GM23338 (cell line): Measurements from ENCODE around the gene TREML4. TPM values are rescaled to one million over a fixed set of nuclear protein-coding genes. Genes with fewer than 3 reads are reported as not detected.

Source experiments
- ATAC-seq: fragments of 200-7000 bp; cut with Tn5 transposase; 3 replicates; pipeline ENCODE4 v1.9.1; 2020
- DNase-seq: peaks from one replicate; pipeline ENCODE4 v3.0.0-alpha.2; 2015; ENCODE audit warnings: low spot score
- H2AFZ ChIP-seq: fragments of 200-600 bp; sonication (generic); 2 replicates; pipeline ENCODE4 v1.8.0; 2016; ENCODE audit warnings: antibody characterized with exemption, mild to moderate bottlenecking, moderate library complexity
- H3F3A ChIP-seq: fragments of 200-600 bp; sonication (generic); replicated peaks from 2 replicates; pipeline ENCODE4 v1.8.0; 2017; ENCODE audit warnings: antibody characterized with exemption, mixed run types, low read depth
- H3K27ac ChIP-seq: fragments of 200-600 bp; sonication (generic); 2 replicates; pipeline ENCODE4 v1.6.1; 2016; ENCODE audit warnings: low read depth
- H3K27me3 ChIP-seq: fragments of 200-600 bp; sonication (generic); 2 replicates; pipeline ENCODE4 v1.8.0; 2016; ENCODE audit warnings: mild to moderate bottlenecking, mixed run types, moderate library complexity; ENCODE audit not compliant: insufficient read depth
- H3K36me3 ChIP-seq: fragments of 200-600 bp; sonication (generic); 2 replicates; pipeline ENCODE4 v1.8.0; 2016; ENCODE audit warnings: mild to moderate bottlenecking; ENCODE audit not compliant: insufficient read depth
- H3K4me1 ChIP-seq: fragments of 200-600 bp; sonication (generic); 2 replicates; pipeline ENCODE4 v1.8.0; 2016; ENCODE audit warnings: mild to moderate bottlenecking, moderate library complexity; ENCODE audit not compliant: insufficient read depth
- H3K4me2 ChIP-seq: fragments of 200-600 bp; sonication (generic); 2 replicates; pipeline ENCODE4 v1.7.1; 2017; ENCODE audit warnings: mixed run types
- H3K4me3 ChIP-seq: fragments of 200-600 bp; sonication (generic); 2 replicates; pipeline ENCODE4 v1.6.1; 2016; ENCODE audit warnings: mixed run types
- H3K79me2 ChIP-seq: fragments of 200-600 bp; sonication (generic); replicated peaks from 2 replicates; pipeline ENCODE4 v1.8.0; 2017; ENCODE audit warnings: mild to moderate bottlenecking; ENCODE audit not compliant: insufficient read depth
- H3K9me2 ChIP-seq: fragments of 200-600 bp; sonication (generic); 2 replicates; pipeline ENCODE4 v1.8.0; 2017; ENCODE audit not compliant: insufficient read depth
- H4K20me1 ChIP-seq: fragments of 200-600 bp; sonication (generic); replicated peaks from 2 replicates; pipeline ENCODE4 v1.8.0; 2017; ENCODE audit warnings: mild to moderate bottlenecking; ENCODE audit not compliant: insufficient read depth
- H3K27ac Mint-ChIP-seq: 2 replicates; pipeline ENCODE4 v1.8.0; 2020; ENCODE audit warnings: inconsistent platforms, mild to moderate bottlenecking, moderate library complexity, mixed read lengths
- H3K27me3 Mint-ChIP-seq: 3 replicates; pipeline ENCODE4 v1.8.0; 2022; ENCODE audit warnings: low read depth, mild to moderate bottlenecking, moderate library complexity, mixed read lengths, inconsistent platforms; ENCODE audit not compliant: insufficient read depth, poor library complexity
- H3K36me3 Mint-ChIP-seq: 3 replicates; pipeline ENCODE4 v1.8.0; 2021; ENCODE audit warnings: low read depth, mild to moderate bottlenecking, inconsistent platforms, moderate library complexity, mixed read lengths
- H3K4me1 Mint-ChIP-seq: 3 replicates; pipeline ENCODE4 v1.8.0; 2020; ENCODE audit warnings: mild to moderate bottlenecking, inconsistent platforms, mixed read lengths
- H3K4me3 Mint-ChIP-seq: 3 replicates; pipeline ENCODE4 v1.8.0; 2021; ENCODE audit warnings: moderate library complexity, mild to moderate bottlenecking, inconsistent platforms, mixed read lengths
- H3K9me3 Mint-ChIP-seq: 3 replicates; pipeline ENCODE4 v1.8.0; 2020; ENCODE audit warnings: moderate library complexity, mild to moderate bottlenecking, inconsistent platforms, mixed read lengths
- CREB1 ChIP-seq: fragments of 250-450 bp; sonication (Bioruptor Pico); IDR thresholded peaks from 2 replicates; pipeline ENCODE4 v1.5.0; 2020; ENCODE audit warnings: low read depth, mild to moderate bottlenecking, moderate library complexity
- CTCF ChIP-seq, 2 experiments: fragments of 200-600 bp in 1 of 2; sonication (generic) in 1 of 2; conservative IDR thresholded peaks; 2 replicates each; pipeline versions ENCODE4 v1.5.1 to v1.6.1; 2016 to 2017; ENCODE audit warnings: antibody characterized with exemption in 2 of 2, low read depth in 2 of 2, mild to moderate bottlenecking in 2 of 2, moderate library complexity in 1 of 2
- ETS1 ChIP-seq: IDR thresholded peaks from 2 replicates; pipeline ENCODE4 v1.6.1; 2016; ENCODE audit warnings: antibody characterized with exemption
- EZH2 ChIP-seq: fragments of 200-600 bp; sonication (generic); IDR thresholded peaks from one replicate; pipeline ENCODE4 v1.8.0; 2017; ENCODE audit warnings: antibody characterized with exemption, mild to moderate bottlenecking, low read depth; ENCODE audit not compliant: unreplicated experiment
- EZH2phosphoT487 ChIP-seq: fragments of 200-600 bp; sonication (generic); IDR thresholded peaks from one replicate; pipeline ENCODE4 v1.8.1; 2018; ENCODE audit warnings: antibody characterized with exemption; ENCODE audit not compliant: unreplicated experiment
- JUNB ChIP-seq: IDR thresholded peaks from one replicate; pipeline ENCODE4 v1.6.1; 2016; ENCODE audit warnings: antibody characterized with exemption; ENCODE audit not compliant: unreplicated experiment
- NANOG ChIP-seq: IDR thresholded peaks from 2 replicates; pipeline ENCODE4 v1.6.1; 2016; ENCODE audit warnings: antibody characterized with exemption, borderline replicate concordance
- POLR2AphosphoS5 ChIP-seq: IDR thresholded peaks from 2 replicates; pipeline ENCODE4 v1.6.1; 2016; ENCODE audit warnings: antibody characterized with exemption, low read depth
- STAT1 ChIP-seq: IDR thresholded peaks from one replicate; pipeline ENCODE4 v1.6.1; 2016; ENCODE audit warnings: antibody characterized with exemption; ENCODE audit not compliant: unreplicated experiment
- ZNF114 ChIP-seq: fragments of 250-450 bp; sonication (Bioruptor Pico); IDR thresholded peaks from 2 replicates; pipeline ENCODE4 v1.5.0; 2020; ENCODE audit warnings: mild to moderate bottlenecking, moderate library complexity
- ZNF331 ChIP-seq: fragments of 250-450 bp; sonication (Bioruptor Pico); IDR thresholded peaks from 2 replicates; pipeline ENCODE4 v1.5.0; 2020; ENCODE audit warnings: low read depth, mild to moderate bottlenecking, moderate library complexity
- polyA plus RNA-seq: library from polyadenylated mRNA; unstranded; fragments of >200 nt; fragmentation: Nextera tagmentation; extraction: Ambion mirVana; gene quantifications from 2 replicates; pipeline ENCODE4 v1.2.1, GENCODE V29; 2016
- total RNA-seq: library from RNA; depleted of rRNA; stranded (reverse); fragments of >200 nt; shearing (Covaris generic); gene quantifications from 2 replicates; pipeline ENCODE4 v1.2.3, GENCODE V29; 2014
- TF ChIP-seq, protein P1 (sequence below): IDR thresholded peaks from one replicate; pipeline ENCODE4 v1.6.1; 2018; ENCODE audit warnings: antibody characterized with exemption; ENCODE audit not compliant: unreplicated experiment
- TF ChIP-seq, protein P2 (sequence below): fragments of 250-450 bp; sonication (Bioruptor Pico); IDR thresholded peaks from 2 replicates; pipeline ENCODE4 v1.5.0; 2020; ENCODE audit warnings: mild to moderate bottlenecking, moderate library complexity

The TREML4 gene
- total and polyA plus RNA-seq, 2 experiments from 2014 or later = not detected

DNA sequence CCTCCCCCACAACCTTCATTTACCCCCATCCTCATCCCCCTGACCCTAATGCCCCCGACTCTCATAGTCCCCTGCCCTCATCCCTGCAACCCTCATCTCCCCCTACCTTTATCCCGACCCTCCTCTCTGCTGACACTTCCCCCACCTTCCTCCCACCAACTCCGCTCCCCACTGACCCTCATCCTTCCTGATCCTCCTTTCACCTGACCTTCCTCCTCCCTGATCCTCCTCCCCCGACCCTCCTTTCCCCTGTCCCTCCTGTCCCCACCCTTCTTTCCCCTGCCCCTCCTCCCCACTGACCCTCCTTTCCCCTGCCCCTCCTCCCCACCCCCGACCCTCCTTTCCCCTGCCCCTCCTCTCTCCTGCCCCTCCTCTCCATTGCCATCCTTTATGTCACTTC lies 34.3 kb upstream of the TREML4 start:
- ATAC-seq (no peak), DNase-seq (no peak)
- Histone ChIP-seq H3K4me2 (no peak overlapping the region), H4K20me1 (no peaks in the 10 kb centered on the region), H3K27ac (no peak overlapping the region), H3F3A (no peaks in the 10 kb centered on the region), H3K4me3 (no peak overlapping the region), H3K4me1 (no peaks in the 10 kb centered on the region), H3K9me2 (peaks cover 7% of the 10 kb centered on the region; the same call in 1 of the 2 replicates), H3K27me3 (no peaks in the 10 kb centered on the region), H2AFZ (no peak overlapping the region), H3K79me2 (no peaks in the 10 kb centered on the region), H3K36me3 (no peaks in the 10 kb centered on the region)
- Mint-ChIP-seq H3K27me3 (peaks cover 9% of the 10 kb centered on the region), H3K9me3 (peaks cover 20% of the 10 kb centered on the region), H3K4me3 (no peak overlapping the region), H3K36me3 (peaks cover 19% of the 10 kb centered on the region), H3K4me1 (peaks cover 7% of the 10 kb centered on the region), H3K27ac (no peak overlapping the region)
- TF ChIP-seq CREB1 (CRISPR knock-in tag) (no peak), ETS1 (no peak), CTCF (conservative IDR thresholded peaks at IDR 0.05; ENCODE audit: low read depth in 2 of 2) (no peak), NANOG (no peak), POLR2AphosphoS5 (no peak), EZH2 (no peak), ZNF114 (CRISPR knock-in tag) (no peak), EZH2phosphoT487 (no peak), STAT1 (no peak), JUNB (no peak), ZNF331 (CRISPR knock-in tag) (no peak)
- TF ChIP-seq, protein P1, sequence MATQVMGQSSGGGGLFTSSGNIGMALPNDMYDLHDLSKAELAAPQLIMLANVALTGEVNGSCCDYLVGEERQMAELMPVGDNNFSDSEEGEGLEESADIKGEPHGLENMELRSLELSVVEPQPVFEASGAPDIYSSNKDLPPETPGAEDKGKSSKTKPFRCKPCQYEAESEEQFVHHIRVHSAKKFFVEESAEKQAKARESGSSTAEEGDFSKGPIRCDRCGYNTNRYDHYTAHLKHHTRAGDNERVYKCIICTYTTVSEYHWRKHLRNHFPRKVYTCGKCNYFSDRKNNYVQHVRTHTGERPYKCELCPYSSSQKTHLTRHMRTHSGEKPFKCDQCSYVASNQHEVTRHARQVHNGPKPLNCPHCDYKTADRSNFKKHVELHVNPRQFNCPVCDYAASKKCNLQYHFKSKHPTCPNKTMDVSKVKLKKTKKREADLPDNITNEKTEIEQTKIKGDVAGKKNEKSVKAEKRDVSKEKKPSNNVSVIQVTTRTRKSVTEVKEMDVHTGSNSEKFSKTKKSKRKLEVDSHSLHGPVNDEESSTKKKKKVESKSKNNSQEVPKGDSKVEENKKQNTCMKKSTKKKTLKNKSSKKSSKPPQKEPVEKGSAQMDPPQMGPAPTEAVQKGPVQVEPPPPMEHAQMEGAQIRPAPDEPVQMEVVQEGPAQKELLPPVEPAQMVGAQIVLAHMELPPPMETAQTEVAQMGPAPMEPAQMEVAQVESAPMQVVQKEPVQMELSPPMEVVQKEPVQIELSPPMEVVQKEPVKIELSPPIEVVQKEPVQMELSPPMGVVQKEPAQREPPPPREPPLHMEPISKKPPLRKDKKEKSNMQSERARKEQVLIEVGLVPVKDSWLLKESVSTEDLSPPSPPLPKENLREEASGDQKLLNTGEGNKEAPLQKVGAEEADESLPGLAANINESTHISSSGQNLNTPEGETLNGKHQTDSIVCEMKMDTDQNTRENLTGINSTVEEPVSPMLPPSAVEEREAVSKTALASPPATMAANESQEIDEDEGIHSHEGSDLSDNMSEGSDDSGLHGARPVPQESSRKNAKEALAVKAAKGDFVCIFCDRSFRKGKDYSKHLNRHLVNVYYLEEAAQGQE = no peak
- TF ChIP-seq, protein P2, sequence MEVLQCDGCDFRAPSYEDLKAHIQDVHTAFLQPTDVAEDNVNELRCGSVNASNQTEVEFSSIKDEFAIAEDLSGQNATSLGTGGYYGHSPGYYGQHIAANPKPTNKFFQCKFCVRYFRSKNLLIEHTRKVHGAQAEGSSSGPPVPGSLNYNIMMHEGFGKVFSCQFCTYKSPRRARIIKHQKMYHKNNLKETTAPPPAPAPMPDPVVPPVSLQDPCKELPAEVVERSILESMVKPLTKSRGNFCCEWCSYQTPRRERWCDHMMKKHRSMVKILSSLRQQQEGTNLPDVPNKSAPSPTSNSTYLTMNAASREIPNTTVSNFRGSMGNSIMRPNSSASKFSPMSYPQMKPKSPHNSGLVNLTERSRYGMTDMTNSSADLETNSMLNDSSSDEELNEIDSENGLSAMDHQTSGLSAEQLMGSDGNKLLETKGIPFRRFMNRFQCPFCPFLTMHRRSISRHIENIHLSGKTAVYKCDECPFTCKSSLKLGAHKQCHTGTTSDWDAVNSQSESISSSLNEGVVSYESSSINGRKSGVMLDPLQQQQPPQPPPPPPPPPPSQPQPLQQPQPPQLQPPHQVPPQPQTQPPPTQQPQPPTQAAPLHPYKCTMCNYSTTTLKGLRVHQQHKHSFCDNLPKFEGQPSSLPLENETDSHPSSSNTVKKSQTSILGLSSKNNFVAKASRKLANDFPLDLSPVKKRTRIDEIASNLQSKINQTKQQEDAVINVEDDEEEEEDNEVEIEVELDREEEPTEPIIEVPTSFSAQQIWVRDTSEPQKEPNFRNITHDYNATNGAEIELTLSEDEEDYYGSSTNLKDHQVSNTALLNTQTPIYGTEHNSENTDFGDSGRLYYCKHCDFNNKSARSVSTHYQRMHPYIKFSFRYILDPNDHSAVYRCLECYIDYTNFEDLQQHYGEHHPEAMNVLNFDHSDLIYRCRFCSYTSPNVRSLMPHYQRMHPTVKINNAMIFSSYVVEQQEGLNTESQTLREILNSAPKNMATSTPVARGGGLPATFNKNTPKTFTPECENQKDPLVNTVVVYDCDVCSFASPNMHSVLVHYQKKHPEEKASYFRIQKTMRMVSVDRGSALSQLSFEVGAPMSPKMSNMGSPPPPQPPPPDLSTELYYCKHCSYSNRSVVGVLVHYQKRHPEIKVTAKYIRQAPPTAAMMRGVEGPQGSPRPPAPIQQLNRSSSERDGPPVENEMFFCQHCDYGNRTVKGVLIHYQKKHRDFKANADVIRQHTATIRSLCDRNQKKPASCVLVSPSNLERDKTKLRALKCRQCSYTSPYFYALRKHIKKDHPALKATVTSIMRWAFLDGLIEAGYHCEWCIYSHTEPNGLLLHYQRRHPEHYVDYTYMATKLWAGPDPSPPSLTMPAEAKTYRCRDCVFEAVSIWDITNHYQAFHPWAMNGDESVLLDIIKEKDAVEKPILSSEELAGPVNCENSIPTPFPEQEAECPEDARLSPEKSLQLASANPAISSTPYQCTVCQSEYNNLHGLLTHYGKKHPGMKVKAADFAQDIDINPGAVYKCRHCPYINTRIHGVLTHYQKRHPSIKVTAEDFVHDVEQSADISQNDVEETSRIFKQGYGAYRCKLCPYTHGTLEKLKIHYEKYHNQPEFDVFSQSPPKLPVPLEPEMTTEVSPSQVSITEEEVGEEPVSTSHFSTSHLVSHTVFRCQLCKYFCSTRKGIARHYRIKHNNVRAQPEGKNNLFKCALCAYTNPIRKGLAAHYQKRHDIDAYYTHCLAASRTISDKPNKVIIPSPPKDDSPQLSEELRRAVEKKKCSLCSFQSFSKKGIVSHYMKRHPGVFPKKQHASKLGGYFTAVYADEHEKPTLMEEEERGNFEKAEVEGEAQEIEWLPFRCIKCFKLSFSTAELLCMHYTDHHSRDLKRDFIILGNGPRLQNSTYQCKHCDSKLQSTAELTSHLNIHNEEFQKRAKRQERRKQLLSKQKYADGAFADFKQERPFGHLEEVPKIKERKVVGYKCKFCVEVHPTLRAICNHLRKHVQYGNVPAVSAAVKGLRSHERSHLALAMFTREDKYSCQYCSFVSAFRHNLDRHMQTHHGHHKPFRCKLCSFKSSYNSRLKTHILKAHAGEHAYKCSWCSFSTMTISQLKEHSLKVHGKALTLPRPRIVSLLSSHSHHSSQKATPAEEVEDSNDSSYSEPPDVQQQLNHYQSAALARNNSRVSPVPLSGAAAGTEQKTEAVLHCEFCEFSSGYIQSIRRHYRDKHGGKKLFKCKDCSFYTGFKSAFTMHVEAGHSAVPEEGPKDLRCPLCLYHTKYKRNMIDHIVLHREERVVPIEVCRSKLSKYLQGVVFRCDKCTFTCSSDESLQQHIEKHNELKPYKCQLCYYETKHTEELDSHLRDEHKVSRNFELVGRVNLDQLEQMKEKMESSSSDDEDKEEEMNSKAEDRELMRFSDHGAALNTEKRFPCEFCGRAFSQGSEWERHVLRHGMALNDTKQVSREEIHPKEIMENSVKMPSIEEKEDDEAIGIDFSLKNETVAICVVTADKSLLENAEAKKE (CRISPR knock-in tag) = no peak
